G401.6 (cell line): Measurements from ENCODE around the gene WDR70.
A peak's percentile ranks its signal among the peaks of the same experiment; 100 is the strongest.
"Not testable (repeated sequence)": the region's sequence is repeated elsewhere in the genome, so short reads cannot be mapped to it uniquely, and the experiment has no call there.

Source experiments
- FAIRE-seq: peaks from 2 replicates; lab custom pipeline; 2012; peaks lifted over from hg19 to GRCh38; lab: Jason Lieb, UNC

Gene WDR70

GRCh38 chr5:37454402-37455055 lies 75.4 kb downstream of the WDR70 start:
- peak; percentile 8 for FAIRE-seq

GRCh38 chr5:37463191-37464051 lies 84.3 kb downstream of the WDR70 start:
- FAIRE-seq: not testable (repeated sequence)

GRCh38 chr5:37464581-37464980 lies 85.5 kb downstream of the WDR70 start:
- FAIRE-seq: not testable (repeated sequence)

- not testable (repeated sequence) for FAIRE-seq
These were observed 90.3 kb downstream of the WDR70 start for GRCh38 chr5:37469383-37469782.

- FAIRE-seq: no peak
These were observed 92.6 kb downstream of the WDR70 start for GRCh38 chr5:37471666-37472197.

GRCh38 chr5:37477426-37477825 lies 98.3 kb downstream of the WDR70 start:
- no peak for FAIRE-seq

GRCh38 chr5:37478121-37478894 lies 99.2 kb downstream of the WDR70 start:
- no peak for FAIRE-seq

GRCh38 chr5:37481395-37481794 lies 102.3 kb downstream of the WDR70 start:
- FAIRE-seq: not testable (repeated sequence)

- FAIRE-seq: no peak
These were observed 111.1 kb downstream of the WDR70 start for GRCh38 chr5:37490120-37490810.

- FAIRE-seq: no peak
These were observed 111.8 kb downstream of the WDR70 start for GRCh38 chr5:37490931-37491330.

- FAIRE-seq: no peak
These were observed 113.8 kb downstream of the WDR70 start for GRCh38 chr5:37492778-37493555.

GRCh38 chr5:37494756-37495155 lies 115.6 kb downstream of the WDR70 start:
- FAIRE-seq: no peak

- FAIRE-seq: no peak
These were observed 116.1 kb downstream of the WDR70 start for GRCh38 chr5:37495210-37495609.

- no peak for FAIRE-seq
These were observed 116.7 kb downstream of the WDR70 start for GRCh38 chr5:37495668-37496347.

GRCh38 chr5:37496902-37497445 lies 117.9 kb downstream of the WDR70 start:
- no peak for FAIRE-seq

- FAIRE-seq: no peak
These were observed 122.0 kb downstream of the WDR70 start for GRCh38 chr5:37501152-37501551.

- no peak for FAIRE-seq
These were observed 127.1 kb downstream of the WDR70 start for GRCh38 chr5:37506241-37506640.

GRCh38 chr5:37506722-37507121 lies 127.6 kb downstream of the WDR70 start:
- FAIRE-seq: no peak

- no peak for FAIRE-seq
These were observed 132.5 kb downstream of the WDR70 start for GRCh38 chr5:37511646-37512045.

GRCh38 chr5:37514946-37515345 lies 135.8 kb downstream of the WDR70 start:
- FAIRE-seq: no peak
